HG03135 (cell line): ENCODE measurements around the gene BASP1.
"Not testable (repeated sequence)": the region's sequence is repeated elsewhere in the genome, so short reads cannot be mapped to it uniquely, and the experiment has no call there.

Experiments
- ATAC-seq: cut with Tn5 transposase; IDR thresholded peaks from one replicate; pipeline ENCODE4 v1.9.1; 2021; ENCODE audit warnings: mild to moderate bottlenecking, moderate library complexity; ENCODE audit not compliant: unreplicated experiment

Gene BASP1

GRCh38 chr5:17252543-17252942 lies 35.1 kb downstream of the BASP1 start:
- ATAC-seq, result no peak

DNA sequence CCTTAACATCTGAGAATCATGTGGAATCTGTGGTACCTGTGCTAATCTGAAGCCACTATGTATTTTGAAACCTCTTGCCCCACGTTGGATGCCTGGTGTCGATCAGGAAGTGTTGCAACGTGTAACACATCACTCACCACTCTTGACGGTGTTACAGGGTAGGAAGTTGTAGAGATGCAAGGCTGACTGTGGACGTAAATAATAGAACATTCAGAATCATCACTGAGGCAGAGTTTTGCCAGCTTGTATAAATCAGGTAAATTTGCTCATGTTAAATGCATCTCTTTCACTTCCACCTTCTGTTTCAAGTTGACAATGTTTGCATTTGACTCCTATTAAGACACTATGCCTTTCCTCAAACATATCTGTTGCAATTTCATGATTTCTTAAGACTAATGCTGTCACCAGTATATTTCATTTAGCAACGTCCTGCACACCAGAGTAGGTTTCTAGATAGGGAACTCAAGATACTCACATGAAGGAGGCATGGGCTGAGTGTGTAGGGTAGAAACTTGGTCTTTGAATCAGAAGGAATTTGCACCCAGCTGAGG lies 38.1 kb downstream of the BASP1 start:
- ATAC-seq, result peak; percentile 42

DNA sequence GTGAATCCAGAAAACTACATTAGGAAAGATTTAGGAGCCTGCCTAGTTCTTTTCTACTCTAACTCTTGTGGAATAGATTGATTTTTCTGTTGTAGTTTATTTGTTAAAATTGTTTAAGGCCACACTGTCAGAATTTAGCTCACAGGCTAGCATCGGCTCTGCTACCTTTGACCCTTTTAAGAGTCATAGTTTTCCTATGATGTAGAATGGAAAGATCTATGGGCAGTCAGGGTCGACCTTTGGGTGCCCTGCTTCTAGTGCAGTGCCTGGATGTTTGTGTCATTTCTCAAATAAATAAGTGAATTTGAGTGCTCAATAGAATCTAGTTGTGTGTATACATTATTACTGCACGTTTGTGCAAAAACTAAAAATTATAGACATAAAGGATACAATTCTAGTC lies 38.7 kb downstream of the BASP1 start:
- ATAC-seq, result no peak

GRCh38 chr5:17256839-17257238 lies 39.4 kb downstream of the BASP1 start:
- ATAC-seq, result no peak

- peak; percentile 82 for ATAC-seq
These were observed 40.4 kb downstream of the BASP1 start for GRCh38 chr5:17257705-17258273.

GRCh38 chr5:17258431-17258830 lies 41.0 kb downstream of the BASP1 start:
- ATAC-seq, result no peak

DNA sequence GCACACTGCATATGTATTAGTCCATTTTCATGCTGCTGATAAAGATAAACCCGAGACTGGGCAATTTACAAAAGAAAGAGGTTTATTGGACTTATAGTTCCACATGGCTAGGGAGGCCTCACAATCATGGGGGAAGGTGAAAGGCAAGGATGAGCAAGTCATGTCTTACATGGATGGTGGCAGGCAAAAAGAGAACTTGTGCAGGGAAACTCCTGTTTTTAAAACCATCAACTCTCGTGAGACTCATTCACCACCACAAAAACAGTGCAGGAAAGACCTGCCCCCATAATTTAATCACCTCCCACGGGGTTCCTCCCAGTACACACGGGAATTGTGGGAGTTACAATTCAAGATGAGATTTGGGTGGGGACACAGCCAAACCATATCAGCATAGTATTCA lies 41.6 kb downstream of the BASP1 start:
- ATAC-seq, result not testable (repeated sequence)

- ATAC-seq, result no peak
These were observed 42.3 kb downstream of the BASP1 start for GRCh38 chr5:17259630-17260257.

- ATAC-seq, result no peak
These were observed 43.1 kb downstream of the BASP1 start for GRCh38 chr5:17260549-17260948.

GRCh38 chr5:17261075-17261474 lies 43.6 kb downstream of the BASP1 start:
- ATAC-seq, result no peak

GRCh38 chr5:17265041-17265440 lies 47.6 kb downstream of the BASP1 start:
- no peak for ATAC-seq

- ATAC-seq, result peak; percentile 54
These were observed 49.7 kb downstream of the BASP1 start for GRCh38 chr5:17267106-17267505.

DNA sequence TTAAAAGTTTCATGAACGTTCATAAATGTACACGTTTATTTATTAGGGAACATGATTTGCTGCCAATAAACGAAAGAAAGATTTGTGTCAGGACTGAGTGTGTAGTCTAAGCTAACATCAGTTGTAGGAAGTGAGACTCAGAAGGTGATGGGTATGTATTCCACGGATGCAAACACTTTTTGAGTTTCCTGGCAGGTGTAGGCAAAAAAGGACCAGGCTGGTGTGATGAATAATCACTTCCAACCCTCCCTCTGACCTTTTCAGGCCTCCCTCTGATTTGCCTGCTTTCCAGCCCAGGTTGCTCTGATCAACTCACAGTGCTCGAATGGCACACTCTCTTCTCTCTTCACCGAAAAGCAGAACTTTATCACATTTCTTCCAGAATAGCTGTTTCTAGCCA lies 51.8 kb downstream of the BASP1 start:
- peak; percentile 54 for ATAC-seq

DNA sequence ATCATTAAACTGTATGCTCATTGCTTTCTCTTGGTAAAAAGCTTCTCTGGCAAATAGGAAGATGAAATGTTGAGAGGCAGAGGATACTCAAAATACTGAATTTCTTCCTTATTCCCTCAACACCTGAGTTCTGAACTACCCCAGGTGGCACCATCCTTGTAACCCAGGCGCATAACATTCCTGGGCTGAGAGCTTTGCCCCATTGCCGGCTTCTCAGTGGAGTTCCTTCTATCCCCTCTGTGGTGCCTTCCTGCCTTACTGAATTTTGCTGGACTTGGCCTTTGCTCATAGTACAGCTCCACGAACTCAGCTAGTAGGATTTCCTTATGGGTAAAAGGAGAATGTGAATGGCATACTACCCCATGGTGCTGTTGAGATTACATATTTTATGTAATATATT lies 54.7 kb downstream of the BASP1 start:
- no peak for ATAC-seq

GRCh38 chr5:17275289-17276158 lies 58.1 kb downstream of the BASP1 start:
- ATAC-seq, result no peak

DNA sequence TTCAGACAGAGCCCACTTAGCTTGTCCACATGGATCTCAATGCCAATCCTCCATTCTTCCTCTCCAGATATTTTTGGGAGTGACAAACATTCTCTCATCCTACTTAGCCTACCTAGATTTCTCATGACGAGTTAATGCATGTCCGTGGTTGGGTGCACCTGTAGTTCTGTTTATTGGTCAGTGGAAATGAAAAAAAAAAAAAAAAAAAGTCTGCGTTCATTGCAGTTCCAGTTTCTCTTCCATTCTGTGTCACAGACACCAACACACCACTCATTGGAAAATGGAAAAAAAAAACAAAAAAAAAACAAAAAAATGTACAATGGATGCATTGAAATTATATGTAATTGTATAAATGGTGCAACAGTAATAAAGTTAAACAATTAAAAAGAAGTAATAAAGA lies 59.0 kb downstream of the BASP1 start:
- ATAC-seq, result peak; percentile 58

GRCh38 chr5:17277907-17278306 lies 60.5 kb downstream of the BASP1 start:
- ATAC-seq, result no peak

DNA sequence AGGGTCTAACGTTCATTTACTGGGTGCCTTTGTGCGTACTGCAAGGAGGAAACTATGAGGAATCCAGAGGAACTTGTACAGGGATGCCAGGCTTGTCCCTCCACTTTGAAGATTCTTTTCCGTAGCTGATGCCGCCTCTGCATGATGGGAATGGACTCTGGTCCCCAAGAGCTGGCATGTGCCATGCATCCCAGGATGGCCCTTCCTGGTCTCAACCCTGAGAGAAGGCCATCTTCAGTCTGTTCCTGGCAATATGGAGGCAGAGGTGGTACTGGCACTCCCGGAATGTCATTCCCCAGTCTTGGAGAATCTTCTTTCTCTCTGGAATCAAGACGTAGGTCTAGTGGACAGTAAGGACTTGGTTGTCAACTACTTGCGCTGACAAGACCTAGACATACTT lies 61.5 kb downstream of the BASP1 start:
- ATAC-seq, result no peak

DNA sequence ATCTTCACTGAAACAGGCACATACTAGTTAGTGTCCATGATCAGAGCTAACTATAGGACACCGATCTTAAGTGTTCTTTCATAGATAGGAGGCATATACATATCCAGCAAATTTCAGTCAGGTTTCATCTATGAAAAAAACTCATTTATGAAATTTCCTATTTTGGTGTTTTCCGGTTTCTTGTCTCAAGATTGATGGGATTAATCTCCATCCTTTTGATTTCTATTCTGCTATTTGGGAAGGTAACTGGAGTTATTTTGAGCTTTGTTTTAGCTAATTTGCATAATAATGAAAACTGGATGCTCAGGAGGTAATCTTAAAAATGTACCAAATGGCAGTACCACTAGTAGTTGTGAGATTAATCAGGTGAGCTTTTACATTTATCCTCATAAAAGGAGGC lies 62.1 kb downstream of the BASP1 start:
- no peak for ATAC-seq

DNA sequence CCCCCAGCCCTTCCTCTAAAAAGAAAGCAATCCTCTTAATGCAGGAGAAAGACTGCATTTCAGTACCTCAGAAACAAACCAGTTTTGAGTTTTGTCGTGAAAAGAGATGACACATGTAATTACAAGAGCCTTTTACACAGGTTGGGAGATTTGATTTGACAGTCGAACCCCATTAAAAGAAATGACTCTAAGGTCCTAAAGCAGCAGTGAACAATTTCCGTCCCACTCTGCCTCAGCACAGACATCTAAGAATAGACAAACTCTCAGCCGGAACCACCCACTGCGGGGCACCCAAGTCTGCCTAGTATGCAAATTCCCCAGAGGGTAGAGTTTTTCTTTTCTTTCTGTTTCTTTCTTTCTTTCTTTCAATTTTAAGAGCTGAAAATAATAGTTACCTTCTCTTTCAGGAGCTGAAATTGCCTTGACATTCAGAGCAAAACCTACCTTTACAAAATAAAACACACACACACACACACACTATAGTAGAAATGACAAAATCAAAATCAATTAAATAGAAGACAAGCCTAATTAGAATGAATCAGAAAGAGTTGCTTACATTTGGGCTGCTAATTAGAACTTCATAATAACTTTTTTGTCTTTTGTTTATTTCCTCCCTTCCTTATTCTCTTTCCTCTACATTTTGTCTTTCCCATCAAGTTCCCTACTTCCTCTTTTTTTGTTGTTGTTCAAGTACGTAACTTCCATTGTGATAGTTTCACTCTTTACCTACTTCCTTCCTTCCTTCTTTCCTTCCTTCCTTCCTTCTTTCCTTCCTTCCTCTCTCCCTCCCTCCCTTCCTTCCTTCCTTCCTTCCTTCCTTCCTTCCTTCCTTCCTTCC lies 65.1 kb downstream of the BASP1 start:
- ATAC-seq, result peak; percentile 94

DNA sequence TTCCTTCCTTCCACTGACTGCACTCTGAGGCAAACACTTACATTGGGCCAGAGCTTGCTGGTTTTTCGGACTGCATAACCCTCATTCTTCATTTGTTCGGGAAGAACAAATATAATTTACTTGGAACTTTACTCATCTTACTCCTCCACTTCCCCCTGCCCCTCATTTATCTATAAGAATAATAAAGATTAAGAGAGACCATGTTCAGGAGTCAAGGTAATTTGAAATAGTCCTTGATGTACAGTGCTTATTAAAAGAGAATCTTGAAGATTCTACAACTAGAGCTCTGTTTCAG lies 65.6 kb downstream of the BASP1 start:
- no peak for ATAC-seq
